ENCODE results near the gene KIAA1217.

KIAA1217 gene

DNA sequence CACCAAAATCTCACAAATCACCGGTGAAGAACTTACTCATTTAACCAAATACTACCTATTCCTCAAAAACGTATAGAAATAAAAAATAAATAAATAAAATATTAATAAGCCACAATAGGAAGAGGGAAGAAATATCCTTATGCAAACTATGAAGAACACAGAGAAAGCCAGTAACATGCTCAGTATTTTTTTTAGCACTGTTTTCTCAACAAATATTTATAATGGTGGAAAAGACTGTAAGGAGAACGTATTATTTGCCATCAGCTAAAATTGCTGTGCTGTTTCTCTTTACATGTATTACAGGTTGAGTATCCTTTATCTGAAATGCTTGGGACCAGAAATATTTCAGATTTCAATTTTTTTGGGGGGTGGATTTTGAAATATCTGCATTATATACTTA is 21.0 kb downstream of the KIAA1217 start:
- H3K79me1 ChIP-seq (ENCODE audit: low read length): peaks cover 5% of the 10 kb centered on the region
- H3K4me1 ChIP-seq (ENCODE audit: control insufficient read depth in 1 of 2, insufficient read depth in 2 of 2, low read length in 2 of 2): peaks cover 0 to 4% of the 10 kb centered on the region in 2 experiments
- no peaks in the 10 kb centered on the region for H3K9me3 ChIP-seq (ENCODE audit: insufficient read depth, low read depth, low read length)
- no peak overlapping the region for H4K91ac ChIP-seq (ENCODE audit: low read depth, low read length)
- no peak overlapping the region for H3K14ac ChIP-seq (ENCODE audit: low read length)
- H2AFZ ChIP-seq (ENCODE audit: insufficient read depth, low read length, poor library complexity): no peak overlapping the region
- no peak overlapping the region for H3K9ac ChIP-seq (ENCODE audit: low read length)
- no peak overlapping the region for H3K4me3 ChIP-seq (ENCODE audit: low read depth, low read length)
- no peak overlapping the region for H3K4ac ChIP-seq (ENCODE audit: low read depth, low read length)
- no peak overlapping the region for H2BK12ac ChIP-seq (ENCODE audit: low read length)
- peaks cover 2% of the 10 kb centered on the region for H3K79me2 ChIP-seq (ENCODE audit: control insufficient read depth, insufficient read depth, low read length, poor library complexity)
- H3K18ac ChIP-seq (ENCODE audit: low read length): no peak overlapping the region
- WGBS (ENCODE audit: extremely low coverage, insufficient coverage, insufficient read length): 100% methylated on average over 2 of the region's 3 CpGs
- no peak overlapping the region for H3K4me2 ChIP-seq (ENCODE audit: low read length)
- H2BK5ac ChIP-seq (ENCODE audit: low read depth, low read length, poor library complexity): no peak overlapping the region
- H3K27me3 ChIP-seq (ENCODE audit: insufficient read depth, low read length): no peaks in the 10 kb centered on the region
- H4K8ac ChIP-seq (ENCODE audit: low read depth, low read length): no peak overlapping the region
- H4K12ac ChIP-seq (ENCODE audit: low read depth, low read length): no peak overlapping the region
- H3K36me3 ChIP-seq (ENCODE audit: control insufficient read depth in 1 of 2, insufficient read depth in 2 of 2, low read length in 2 of 2): peaks cover 3 to 7% of the 10 kb centered on the region in 2 experiments
- no peak overlapping the region for H3K27ac ChIP-seq (ENCODE audit: low read depth, low read length)
- H2AK5ac ChIP-seq (ENCODE audit: low read length): no peak overlapping the region
- DNase-seq: no peak
- H2BK120ac ChIP-seq (ENCODE audit: insufficient read depth, low read length, poor library complexity): no peak overlapping the region
- no peak overlapping the region for H3K23ac ChIP-seq (ENCODE audit: low read length)

- Histone ChIP-seq H2BK12ac (ENCODE audit: low read length) (no peak overlapping the region), H4K12ac (ENCODE audit: low read depth, low read length) (no peak overlapping the region), H4K91ac (ENCODE audit: low read depth, low read length) (no peak overlapping the region), H3K79me2 (ENCODE audit: control insufficient read depth, insufficient read depth, low read length, poor library complexity) (peaks cover 1% of the 10 kb centered on the region), H3K9me3 (ENCODE audit: insufficient read depth, low read depth, low read length) (no peaks in the 10 kb centered on the region), H3K14ac (ENCODE audit: low read length) (no peak overlapping the region), H3K27ac (ENCODE audit: low read depth, low read length) (no peak overlapping the region), H2BK120ac (ENCODE audit: insufficient read depth, low read length, poor library complexity) (no peak overlapping the region), H2BK5ac (ENCODE audit: low read depth, low read length, poor library complexity) (no peak overlapping the region), H2AK5ac (ENCODE audit: low read length) (no peak overlapping the region), H3K27me3 (ENCODE audit: insufficient read depth, low read length) (no peaks in the 10 kb centered on the region), H3K79me1 (ENCODE audit: low read length) (peaks cover 6% of the 10 kb centered on the region), H3K4me2 (ENCODE audit: low read length) (no peak overlapping the region), H3K4me3 (ENCODE audit: low read depth, low read length) (no peak overlapping the region), H4K8ac (ENCODE audit: low read depth, low read length) (no peak overlapping the region), H3K9ac (ENCODE audit: low read length) (no peak overlapping the region), H3K4ac (ENCODE audit: low read depth, low read length) (no peak overlapping the region), H3K18ac (ENCODE audit: low read length) (no peak overlapping the region), H3K23ac (ENCODE audit: low read length) (no peak overlapping the region), H3K4me1 (ENCODE audit: control insufficient read depth in 1 of 2, insufficient read depth in 2 of 2, low read length in 2 of 2) (peaks cover 2 to 6% of the 10 kb centered on the region in 2 experiments), H2AFZ (ENCODE audit: insufficient read depth, low read length, poor library complexity) (no peak overlapping the region), H3K36me3 (ENCODE audit: control insufficient read depth in 1 of 2, insufficient read depth in 2 of 2, low read length in 2 of 2) (peaks cover 0 to 3% of the 10 kb centered on the region in 2 experiments)
- DNase-seq: no peak
- WGBS (ENCODE audit: extremely low coverage, insufficient coverage, insufficient read length): no CpG with 5 or more reads among the region's 8 CpGs
Observed at GRCh38 chr10:24231200-24231599, 22.3 kb downstream of the KIAA1217 start.

- Histone ChIP-seq H3K4ac (ENCODE audit: low read depth, low read length) (no peak overlapping the region), H3K18ac (ENCODE audit: low read length) (no peak overlapping the region), H3K9me3 (ENCODE audit: insufficient read depth, low read depth, low read length) (no peaks in the 10 kb centered on the region), H3K79me2 (ENCODE audit: control insufficient read depth, insufficient read depth, low read length, poor library complexity) (peaks cover 6% of the 10 kb centered on the region), H3K9ac (ENCODE audit: low read length) (no peak overlapping the region), H2BK120ac (ENCODE audit: insufficient read depth, low read length, poor library complexity) (peak overlapping the region; percentile 73), H3K36me3 (ENCODE audit: control insufficient read depth in 1 of 2, insufficient read depth in 2 of 2, low read length in 2 of 2) (peaks cover 0 to 3% of the 10 kb centered on the region in 2 experiments), H3K4me2 (ENCODE audit: low read length) (peak overlapping the region; percentile 27), H3K14ac (ENCODE audit: low read length) (peak overlapping the region; percentile 81), H3K23ac (ENCODE audit: low read length) (no peak overlapping the region), H2AFZ (ENCODE audit: insufficient read depth, low read length, poor library complexity) (no peak overlapping the region), H2BK12ac (ENCODE audit: low read length) (no peak overlapping the region), H3K79me1 (ENCODE audit: low read length) (peaks cover 29% of the 10 kb centered on the region), H4K12ac (ENCODE audit: low read depth, low read length) (no peak overlapping the region), H4K91ac (ENCODE audit: low read depth, low read length) (peak overlapping the region; percentile 75), H3K27me3 (ENCODE audit: insufficient read depth, low read length) (no peaks in the 10 kb centered on the region), H4K8ac (ENCODE audit: low read depth, low read length) (no peak overlapping the region), H3K27ac (ENCODE audit: low read depth, low read length) (peak overlapping the region; percentile 92), H2AK5ac (ENCODE audit: low read length) (no peak overlapping the region), H2BK5ac (ENCODE audit: low read depth, low read length, poor library complexity) (peak overlapping the region; percentile 88), H3K4me3 (ENCODE audit: low read depth, low read length) (no peak overlapping the region), H3K4me1 (ENCODE audit: control insufficient read depth in 1 of 2, insufficient read depth in 2 of 2, low read length in 2 of 2) (peaks cover 7 to 18% of the 10 kb centered on the region in 2 experiments)
- no peak for DNase-seq
- WGBS (ENCODE audit: extremely low coverage, insufficient coverage, insufficient read length): no CpG with 5 or more reads among the region's 1 CpG
Observed at GRCh38 chr10:24234784-24235183, 25.8 kb downstream of the KIAA1217 start.

DNA sequence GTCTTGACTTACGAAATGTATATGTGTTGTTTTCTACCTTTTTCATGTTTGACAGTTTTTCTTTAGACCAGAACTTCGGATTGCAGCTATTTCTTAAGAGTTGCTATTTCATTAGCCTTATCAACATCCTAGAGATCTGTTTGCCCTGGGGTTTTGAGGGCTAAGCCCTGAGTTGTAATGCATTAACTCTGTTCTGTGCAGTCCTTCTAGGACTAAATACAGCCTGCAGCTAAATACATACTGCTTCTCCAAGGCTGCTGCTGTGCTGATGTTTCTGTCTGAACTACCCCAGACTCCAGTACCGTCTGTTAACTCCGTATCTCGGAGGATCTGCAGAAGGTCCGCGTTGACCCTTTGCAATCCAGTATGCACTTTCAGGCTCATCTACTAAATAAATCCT is 26.5 kb downstream of the KIAA1217 start:
- Histone ChIP-seq H3K27me3 (ENCODE audit: insufficient read depth, low read length) (no peaks in the 10 kb centered on the region), H2AK5ac (ENCODE audit: low read length) (no peak overlapping the region), H3K23ac (ENCODE audit: low read length) (no peak overlapping the region), H3K9ac (ENCODE audit: low read length) (no peak overlapping the region), H3K4me1 (ENCODE audit: control insufficient read depth in 1 of 2, insufficient read depth in 2 of 2, low read length in 2 of 2) (peaks cover 7 to 18% of the 10 kb centered on the region in 2 experiments), H3K79me1 (ENCODE audit: low read length) (peaks cover 31% of the 10 kb centered on the region), H4K8ac (ENCODE audit: low read depth, low read length) (no peak overlapping the region), H2BK5ac (ENCODE audit: low read depth, low read length, poor library complexity) (no peak overlapping the region), H3K4me2 (ENCODE audit: low read length) (peak overlapping the region; percentile 36), H4K12ac (ENCODE audit: low read depth, low read length) (no peak overlapping the region), H3K4ac (ENCODE audit: low read depth, low read length) (no peak overlapping the region), H3K79me2 (ENCODE audit: control insufficient read depth, insufficient read depth, low read length, poor library complexity) (peaks cover 6% of the 10 kb centered on the region), H3K14ac (ENCODE audit: low read length) (no peak overlapping the region), H3K4me3 (ENCODE audit: low read depth, low read length) (no peak overlapping the region), H3K9me3 (ENCODE audit: insufficient read depth, low read depth, low read length) (no peaks in the 10 kb centered on the region), H3K36me3 (ENCODE audit: control insufficient read depth in 1 of 2, insufficient read depth in 2 of 2, low read length in 2 of 2) (peaks cover 0 to 3% of the 10 kb centered on the region in 2 experiments), H2BK12ac (ENCODE audit: low read length) (no peak overlapping the region), H2AFZ (ENCODE audit: insufficient read depth, low read length, poor library complexity) (no peak overlapping the region), H3K18ac (ENCODE audit: low read length) (no peak overlapping the region), H3K27ac (ENCODE audit: low read depth, low read length) (peak overlapping the region; percentile 92), H4K91ac (ENCODE audit: low read depth, low read length) (no peak overlapping the region), H2BK120ac (ENCODE audit: insufficient read depth, low read length, poor library complexity) (no peak overlapping the region)
- DNase-seq: peak in 1 of 2 donors; percentile 61
- no CpG with 5 or more reads among the region's 7 CpGs for WGBS (ENCODE audit: extremely low coverage, insufficient coverage, insufficient read length)
